ENCODE results near the gene EGFR.
A peak's percentile ranks its signal among the peaks of the same experiment; 100 is the strongest.

EGFR gene

DNA sequence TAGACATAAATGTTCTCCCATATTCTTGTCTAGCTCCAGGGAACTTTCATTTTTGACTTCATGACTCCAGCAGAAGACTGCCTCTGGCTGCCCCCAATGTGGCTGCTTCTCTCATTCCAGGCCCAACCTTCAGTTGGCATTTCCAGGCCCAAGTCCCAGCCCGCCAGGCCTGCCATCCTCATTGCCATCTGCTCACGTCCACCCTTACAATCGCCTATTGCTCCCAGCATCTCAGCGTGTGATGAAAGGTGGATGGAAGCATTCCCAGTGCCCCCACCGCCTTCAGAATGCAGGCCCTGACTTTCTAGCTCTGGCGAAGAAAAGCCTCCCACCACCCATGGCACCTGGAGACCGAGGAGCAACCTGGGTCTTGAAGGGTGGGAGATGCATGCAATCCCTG lies 214.2 kb downstream of the EGFR start:
- no peak for DNase-seq

DNA sequence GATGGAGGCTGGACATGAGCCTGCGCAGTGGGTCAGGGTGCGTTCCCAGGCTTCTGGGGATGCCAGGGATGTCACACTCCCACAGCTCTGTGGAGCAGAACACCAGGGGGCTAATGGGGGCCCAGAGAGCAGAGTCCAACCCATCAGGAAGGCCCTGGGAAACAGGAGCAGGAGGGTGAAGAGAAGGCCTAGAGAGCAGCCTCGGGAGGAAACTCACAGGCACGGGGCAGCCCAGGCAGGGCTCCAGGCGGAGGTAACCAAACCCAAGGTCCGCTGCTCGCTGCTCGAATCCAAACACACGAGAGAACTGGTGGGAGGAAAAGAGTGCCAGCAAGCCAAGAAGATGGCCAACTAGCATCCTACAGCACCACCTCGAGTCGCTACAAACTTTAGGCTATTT lies 215.6 kb downstream of the EGFR start:
- DNase-seq, result no peak

DNA sequence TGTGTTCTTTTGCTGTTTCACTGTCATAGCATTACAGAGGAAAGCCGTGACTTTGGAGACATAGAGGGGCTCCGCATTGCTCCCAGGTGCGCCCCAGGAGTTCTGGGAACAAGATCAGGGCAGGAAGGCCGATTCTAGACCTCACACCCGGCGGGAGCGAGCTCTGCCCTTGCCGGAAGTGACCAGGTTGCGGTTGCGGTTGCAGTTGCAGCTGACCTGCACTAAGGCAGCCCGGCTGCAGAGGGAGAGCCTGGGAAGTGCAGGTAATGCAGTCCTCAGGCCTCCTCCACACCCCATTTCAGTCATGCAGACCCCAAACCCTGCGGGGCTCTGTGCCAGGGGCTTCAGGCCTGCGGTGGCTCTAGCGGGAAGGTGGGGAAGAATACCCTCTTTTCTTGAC lies 216.3 kb downstream of the EGFR start:
- no peak for DNase-seq

DNA sequence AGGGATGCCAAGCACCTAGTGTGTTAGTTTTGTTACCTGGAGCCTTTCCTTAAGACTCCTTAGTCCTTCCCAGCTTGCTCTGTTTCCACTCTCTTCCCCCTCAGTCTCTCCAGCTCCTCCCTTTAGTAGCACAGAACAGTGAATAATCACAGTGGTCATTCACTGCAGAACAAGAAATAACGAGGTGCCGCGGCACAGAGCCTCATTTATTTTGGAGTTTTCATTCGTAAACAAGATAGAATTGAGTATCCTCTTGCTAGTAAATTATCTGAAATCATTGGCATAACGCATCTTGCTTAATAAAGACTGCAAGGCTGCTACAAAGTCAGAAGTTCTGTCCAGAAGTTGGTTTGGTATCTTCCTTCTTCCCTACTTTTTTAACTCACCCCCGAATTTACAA lies 217.0 kb downstream of the EGFR start:
- no peak for DNase-seq

DNA sequence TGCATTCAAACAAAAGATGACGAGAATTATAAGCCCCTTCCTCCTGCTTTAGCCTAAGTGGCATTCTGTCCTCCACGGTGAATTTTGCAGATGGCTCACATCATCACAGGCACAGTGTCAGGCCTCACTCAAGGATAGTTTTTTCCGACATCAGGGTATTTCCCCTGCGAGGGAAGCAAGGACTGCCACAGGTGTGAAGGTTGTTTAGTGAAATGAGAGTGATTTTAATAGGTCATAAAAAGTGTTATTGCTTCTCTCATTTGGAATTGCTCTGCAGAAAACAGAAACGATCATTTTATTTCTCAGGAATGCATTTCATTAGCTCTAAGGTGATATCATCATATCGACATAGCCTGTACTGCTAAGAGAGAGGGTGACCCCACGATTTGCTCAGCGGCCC lies 217.7 kb downstream of the EGFR start:
- no peak for DNase-seq

DNA sequence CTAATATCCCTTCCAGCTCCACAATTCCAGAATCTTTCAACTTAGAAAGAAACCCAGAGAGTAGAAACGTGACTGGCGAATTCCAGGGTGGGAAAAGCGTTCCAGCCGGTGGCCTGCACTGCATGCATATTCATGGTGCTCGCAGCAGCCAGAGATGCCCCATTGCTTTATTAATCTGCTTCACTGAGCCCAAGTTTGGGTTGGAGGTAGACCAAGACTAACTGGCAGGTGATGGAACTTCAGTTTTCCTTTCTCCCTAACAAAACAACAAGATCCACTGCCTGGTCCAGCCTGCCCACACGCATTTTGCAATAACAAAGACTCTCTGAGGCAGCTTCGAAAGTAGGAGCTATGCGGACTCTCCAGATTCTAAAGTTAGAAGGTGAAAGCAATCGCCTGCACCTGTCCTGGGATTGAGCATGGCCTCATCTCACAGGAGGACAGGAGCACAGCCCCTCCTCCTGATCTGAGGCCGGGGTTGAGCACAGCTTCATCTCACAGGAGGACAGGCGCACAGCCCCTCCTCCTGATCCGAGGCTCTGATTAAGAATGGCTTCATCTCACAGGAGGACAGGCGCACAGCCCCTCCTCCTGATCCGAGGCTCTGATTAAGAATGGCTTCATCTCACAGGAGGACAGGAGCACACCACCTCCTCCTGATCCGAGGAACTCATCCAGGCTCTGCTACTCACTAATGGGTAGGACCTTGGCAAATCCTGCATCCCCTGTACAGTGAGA lies 218.5 kb downstream of the EGFR start:
- DNase-seq, result no peak

DNA sequence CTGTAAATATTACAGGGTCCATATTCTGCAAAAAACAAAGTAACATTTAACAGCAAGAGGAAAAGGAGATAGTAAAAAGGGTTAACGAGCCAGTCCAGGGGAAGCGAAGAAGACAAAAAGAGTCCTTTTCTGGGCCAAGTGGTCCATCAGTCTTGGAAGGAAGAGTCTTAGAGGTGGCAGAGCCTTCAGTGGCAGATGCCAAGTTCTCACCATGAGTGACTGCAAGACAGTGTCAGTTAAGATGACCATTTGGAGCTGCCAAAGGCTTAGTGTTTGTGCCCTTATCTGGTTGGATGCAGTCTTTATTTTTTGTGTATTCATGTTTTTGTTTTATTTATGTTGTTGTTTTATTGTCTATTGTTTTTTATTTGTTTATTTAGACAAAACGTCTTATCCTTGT lies 220.6 kb downstream of the EGFR start:
- DNase-seq, result no peak

DNA sequence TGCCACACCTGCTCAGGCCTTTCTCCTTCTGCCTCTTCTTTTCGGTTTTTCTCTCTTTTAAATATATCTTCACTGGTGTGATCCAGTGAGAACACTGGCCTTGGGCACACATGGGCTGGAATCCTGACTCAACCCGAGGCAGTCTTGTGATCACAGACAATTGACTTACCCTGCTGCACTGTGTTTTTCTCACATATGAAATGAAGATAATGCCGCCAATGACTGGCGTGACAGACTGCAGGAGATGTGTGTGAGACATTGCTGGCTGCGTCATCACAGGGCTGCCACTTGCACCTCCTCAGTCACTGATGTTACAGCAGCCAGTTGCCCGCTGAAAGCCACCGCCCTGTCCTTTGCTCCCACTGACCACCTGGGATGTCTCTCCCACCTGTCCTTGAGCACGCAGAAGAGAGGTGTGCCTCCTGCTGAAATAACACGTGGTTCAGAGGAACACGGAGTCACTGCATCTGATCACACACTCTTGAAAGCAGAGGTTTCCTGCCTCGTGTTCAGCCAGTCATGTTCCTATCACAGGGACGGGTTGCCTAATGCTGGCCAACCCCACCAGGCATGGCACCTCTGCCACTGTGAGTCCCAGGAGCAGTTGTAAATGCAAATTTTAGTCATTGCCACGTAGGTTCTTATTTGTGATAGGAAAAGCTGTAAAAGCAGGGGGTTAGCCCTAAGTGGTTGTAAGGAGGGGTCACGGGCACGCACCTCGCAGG lies 221.8 kb downstream of the EGFR start:
- DNase-seq, result no peak

DNA sequence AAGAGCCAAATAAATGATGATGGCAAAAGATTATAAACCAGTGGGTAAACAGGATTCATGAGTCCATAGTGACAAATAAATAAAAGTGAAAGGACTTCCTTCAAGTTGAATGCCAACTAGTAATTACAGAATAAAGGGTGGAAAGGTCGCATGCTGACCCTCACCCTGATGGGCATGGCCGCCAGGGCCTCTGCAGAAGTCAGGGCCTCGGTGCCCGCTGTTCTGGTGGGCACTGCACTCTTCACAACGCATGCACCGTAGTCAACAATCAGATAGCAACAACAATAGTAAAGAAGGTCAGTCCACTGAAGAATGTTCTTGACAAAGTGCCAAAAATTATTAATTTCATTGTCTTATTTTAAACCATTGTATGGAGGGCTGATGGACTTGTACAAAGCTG lies 223.1 kb downstream of the EGFR start:
- no peak for DNase-seq

DNA sequence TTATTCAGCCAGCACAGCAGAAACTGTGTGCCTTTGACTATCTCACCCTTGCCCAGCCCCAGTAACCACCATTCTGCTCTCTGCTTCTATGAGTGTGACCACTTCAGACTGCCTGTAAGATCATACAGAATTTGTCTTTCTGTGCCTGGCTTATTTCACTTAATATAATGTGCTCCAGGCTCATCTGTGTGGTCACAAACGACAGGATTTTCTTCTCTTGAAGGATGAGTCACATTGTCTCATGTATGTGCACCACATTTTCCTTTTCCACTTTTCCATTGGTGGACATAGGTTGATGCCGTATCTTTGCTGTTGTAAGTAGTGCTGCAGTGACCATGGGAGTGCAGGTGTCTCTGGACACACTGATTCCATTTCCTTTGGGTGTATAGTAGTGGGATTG lies 223.8 kb downstream of the EGFR start:
- no peak for DNase-seq

DNA sequence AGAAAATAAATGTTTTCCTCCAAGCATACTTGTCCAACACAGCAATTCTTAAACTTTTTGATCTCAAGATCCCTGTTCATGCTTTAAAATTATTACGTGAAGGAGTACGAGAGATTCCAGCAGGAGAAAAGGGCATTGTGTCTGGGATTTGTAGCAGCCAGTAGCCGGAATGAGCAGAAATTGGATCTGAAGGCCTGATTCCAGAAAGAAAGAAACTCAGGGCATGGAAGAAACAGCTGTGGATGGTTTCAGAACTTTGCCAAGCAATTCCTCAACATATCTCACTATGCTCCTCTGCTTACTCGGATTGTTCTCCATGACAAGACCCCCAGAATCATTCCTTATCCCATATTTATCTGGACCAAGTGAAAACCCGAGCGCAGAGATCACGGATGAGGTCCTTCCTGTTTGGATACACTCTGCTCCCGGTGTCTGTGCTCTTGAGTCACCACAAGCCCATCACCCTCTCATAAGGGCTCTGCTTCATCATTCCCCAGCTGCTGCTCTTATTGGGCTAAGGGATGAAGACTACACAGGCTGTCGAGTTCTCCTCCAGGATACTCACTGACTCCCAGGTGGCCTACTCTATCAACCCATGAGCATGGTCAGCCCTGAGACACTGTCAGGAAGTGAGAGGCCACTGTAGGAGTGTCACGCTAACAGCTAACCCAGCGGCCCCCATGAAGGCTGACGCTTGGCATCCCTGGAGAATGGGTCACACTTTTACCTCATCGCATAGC lies 225.4 kb downstream of the EGFR start:
- DNase-seq, result no peak

DNA sequence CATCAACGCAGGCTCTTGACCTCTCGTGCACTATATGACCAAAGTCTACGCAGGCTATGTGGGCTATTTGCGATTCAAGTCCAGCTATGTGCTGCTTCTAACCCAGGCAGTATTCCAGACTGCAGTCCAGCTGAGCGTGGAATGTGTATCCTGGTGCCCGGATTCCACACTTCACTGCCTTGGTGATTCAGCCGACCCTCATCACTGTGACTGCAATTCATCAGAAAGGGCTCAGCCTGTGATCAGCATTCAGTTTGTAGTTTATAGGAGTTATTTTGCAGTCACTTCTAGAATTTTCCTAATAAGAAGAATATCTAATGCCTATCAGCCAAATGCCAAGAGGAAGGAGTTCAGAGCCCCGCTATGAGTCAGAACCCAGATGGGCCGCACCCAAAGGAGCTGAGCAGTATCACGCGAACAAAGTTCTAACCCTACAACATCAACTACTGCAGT lies 226.5 kb downstream of the EGFR start:
- DNase-seq, result peak; percentile 91

DNA sequence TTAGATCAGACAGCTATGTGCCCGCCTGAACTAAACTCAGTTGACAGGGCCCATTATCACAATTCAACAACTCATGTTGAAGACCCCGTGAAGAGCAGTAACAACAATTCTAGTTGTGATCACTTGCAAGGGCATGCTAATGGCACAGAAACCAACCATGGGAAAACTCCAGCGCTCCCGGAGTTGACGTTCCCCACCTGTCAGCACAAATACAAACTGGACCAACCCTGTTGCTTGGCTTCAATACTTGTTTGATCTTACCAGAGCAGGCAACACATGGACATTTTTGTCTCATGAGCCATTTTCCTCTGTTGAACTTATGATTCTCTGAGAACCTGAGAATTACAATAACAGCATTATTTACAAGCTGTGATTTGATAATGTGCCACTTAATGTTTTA lies 227.4 kb downstream of the EGFR start:
- DNase-seq, result no peak

DNA sequence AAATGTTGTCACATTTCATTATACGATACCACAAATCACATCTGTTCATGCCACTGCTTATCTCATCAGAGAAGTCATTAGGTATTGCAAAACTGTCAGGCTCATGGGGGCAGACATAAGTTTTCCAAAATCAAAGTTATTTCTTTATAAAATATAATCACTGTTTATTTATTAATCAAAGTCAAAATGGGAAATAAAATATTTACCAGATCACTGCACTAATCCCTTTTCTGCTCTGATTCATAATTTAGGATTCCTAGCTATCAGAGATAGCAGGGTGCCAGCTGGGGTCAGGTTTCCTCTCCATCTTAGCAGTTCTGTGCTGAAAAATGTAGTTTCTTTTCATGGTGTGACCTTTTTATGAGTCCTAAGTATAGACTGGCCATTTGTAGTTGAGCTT lies 228.6 kb downstream of the EGFR start:
- DNase-seq, result peak; percentile 52

DNA sequence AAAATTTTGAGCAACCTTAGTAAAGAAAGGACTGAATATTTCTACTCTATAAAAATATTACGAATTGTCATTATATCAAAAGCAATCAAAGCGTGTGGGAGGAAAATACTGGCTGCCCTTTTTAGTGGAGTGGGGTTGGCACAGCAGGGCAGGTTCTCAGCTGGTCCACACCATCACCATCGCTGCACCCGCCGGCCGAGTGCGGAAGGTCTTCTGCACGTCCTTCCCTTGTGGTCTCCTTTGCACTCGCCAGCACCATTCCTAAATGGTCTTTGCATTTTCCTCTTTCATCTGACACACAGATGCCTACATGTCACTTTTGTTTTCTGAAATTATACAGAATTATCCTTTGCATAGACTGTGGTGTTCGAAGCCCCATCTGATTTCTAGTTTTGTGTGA lies 229.7 kb downstream of the EGFR start:
- DNase-seq, result no peak

DNA sequence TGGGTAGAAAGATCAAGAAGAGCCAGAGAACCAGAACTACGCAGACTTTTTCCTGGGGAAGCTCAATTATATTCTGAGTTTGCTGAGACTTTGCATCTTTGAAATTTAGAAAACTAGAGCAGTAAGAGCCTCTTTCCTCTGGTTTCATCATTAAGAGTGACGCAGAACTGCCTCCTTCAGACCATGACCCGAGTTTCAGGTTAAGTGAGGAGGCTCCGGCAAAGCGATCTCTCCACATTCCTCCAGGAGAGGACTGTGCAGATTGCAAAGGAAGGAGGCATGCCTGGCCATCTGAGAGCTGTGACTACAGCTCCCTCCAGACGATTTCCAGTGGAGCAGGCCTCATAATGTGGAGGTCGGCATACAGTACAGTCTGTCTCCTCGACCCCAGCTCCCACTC lies 230.5 kb downstream of the EGFR start:
- DNase-seq, result no peak

DNA sequence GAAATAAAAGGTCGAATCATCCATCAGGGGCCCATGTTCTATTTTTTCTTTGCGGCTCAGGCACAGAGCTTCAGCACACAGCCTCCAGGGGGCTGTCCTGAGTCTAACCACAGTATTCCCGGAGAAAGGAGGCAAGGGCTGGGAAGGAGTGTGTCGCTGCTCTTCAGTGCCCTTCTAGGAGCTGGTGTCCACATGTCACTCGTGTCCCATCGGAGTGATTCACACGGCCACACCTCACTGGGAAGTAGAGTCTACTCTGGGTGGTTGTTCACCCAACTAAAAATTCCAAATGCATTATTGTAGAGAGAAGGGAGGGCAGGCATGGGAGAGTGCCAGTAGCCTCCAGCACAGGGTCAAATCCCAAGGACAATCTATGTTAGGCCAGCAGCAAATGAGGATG lies 231.5 kb downstream of the EGFR start:
- DNase-seq, result no peak

DNA sequence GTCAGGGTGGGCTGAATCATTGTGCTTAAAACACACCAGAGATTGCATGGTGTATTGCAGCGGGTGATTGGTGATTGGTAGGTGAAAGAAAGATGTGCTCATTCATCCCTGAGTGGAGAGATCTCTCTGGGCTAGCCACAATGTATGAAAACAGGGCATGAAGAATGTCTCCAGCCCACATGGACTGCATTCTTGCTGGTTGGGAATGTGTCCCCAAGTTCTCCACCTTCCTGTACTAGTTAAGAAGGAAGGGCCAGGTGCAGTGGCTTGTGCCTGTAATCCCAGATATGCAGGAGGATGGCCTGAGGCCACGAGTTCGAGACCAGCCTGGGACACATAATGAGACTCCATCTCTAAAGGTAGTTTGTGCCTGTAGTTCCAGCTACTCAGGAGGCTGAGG lies 232.5 kb downstream of the EGFR start:
- DNase-seq, result no peak

DNA sequence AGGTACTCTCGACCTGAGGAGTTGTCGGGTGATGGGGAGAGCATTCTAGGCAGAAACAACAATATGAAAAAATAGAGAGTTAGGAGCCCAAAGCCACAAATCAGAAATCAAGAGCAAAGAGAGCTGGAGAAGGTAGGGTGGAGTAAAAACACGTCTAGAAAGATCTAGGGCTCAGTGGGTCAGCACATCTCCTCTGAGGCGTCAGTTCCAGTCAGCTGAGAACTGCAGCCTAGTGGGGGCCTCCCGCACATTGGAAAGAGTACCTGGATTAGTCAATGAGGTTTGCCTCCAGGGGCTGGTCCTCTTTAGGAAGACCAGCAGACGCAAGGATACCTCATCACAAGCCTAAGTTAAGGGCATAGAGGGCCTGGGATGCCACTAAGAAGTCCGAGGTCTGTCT lies 233.1 kb downstream of the EGFR start:
- no peak for DNase-seq

DNA sequence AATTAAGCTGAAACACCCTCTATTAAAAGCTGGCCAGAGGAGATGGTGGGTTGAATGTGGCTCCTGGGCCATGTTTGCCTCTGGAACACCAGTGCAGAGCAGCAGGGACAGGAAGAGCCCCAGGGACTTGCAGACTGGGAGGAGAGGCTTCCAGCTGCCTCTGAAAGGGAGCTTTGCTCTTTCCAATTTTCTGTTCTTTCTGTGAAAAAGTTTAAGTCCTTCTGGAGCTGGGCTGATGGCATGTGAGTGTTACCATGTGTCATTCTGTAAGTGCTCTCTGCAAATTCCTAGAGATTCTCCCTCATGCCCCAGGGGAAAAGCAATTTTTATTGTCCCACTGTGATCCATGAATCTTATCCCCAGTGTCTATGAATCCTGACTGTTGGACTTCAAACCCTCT lies 233.6 kb downstream of the EGFR start:
- DNase-seq, result no peak

DNA sequence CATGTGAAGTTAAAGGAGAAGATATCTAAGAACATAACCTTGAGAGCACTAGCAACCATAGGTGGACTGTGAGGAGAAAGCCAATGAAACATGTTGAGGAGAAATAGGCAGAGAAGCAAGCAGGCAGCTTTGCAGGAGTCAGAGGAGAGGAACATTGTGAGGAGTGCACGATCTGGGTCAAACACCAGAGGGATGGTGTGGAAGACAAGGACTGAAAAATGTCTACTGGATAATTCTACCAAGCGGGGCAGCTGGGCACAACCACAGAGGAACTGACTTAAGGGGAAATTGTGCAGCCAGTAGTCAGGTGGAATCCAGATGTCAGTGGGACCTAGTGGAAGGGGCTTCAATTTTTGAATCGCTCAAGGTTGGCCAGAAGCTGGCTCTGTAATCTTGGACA lies 234.4 kb downstream of the EGFR start:
- no peak for DNase-seq

DNA sequence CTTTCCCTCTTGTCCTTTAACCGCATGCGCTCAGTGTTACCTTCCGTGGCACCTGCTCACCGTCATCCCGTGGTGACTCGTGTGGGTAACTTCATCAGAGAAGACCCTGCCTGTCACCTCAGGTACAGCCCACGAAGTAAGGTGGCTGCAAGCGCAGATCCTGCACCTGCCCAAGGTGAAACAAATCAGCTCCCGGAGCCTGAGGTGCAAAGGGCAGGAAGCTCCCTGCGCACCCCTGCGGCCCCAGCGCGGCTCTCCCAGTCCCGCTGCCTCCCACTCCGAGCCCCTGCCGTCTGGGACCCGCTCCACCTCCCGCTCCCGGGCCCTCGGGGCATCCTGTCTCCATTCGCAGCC lies 235.4 kb downstream of the EGFR start:
- DNase-seq, result no peak

DNA sequence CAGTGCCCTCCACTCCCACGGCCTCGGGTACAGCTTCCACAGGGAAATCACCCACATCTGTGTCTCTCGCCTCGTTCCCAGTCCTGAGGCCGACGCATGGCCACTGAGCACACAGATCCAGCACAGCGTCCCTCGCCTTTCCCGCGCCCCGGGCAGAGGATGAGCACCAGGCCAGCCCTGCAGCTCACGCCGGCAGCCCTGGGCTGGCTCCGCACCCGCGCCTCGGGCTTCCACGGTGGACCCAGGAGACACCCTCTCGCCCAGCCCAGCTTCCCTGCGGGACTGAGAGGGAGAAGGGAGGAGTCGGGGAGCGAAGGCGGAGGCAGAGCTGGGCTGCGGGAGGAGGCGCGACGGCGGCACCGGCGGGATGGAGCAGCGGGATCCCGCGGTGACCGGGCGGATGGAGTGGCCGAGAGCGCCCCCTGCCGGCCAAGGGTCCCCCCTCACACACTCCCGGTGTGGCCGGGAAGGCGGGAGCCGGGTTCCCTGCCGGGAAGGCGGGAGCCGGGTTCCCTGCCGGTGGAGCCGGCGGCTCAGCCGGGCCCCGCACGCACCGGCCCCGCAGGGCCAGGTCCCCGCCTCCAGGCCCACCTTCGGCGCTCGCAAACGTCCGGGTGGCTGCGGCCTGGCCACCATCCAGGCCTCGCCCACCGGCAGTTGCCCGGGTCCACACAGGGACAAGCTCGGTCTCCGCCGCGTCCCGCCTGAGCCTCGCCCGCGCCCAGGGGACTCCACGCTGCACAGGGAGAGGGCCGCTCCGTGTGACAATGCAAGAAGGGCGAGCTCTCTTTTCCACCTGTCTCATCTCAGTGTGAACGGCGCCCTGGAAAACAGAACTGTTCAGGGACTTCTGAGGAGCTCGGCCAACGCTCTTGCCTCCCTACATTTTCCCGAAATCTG lies 236.0 kb downstream of the EGFR start:
- DNase-seq, result peak; percentile 62
